PC-9 (cell line): ENCODE data around the gene ACER1.

Experiments used
- CTCF ChIP-seq: fragments of 200-600 bp; sonication (generic); conservative IDR thresholded peaks from 2 replicates; pipeline ENCODE4 v1.6.1; 2017; ENCODE audit warnings: mixed run types, antibody characterized with exemption, mild to moderate bottlenecking, moderate library complexity
- EZH2 ChIP-seq: fragments of 200-600 bp; sonication (generic); IDR thresholded peaks from 2 replicates; pipeline ENCODE4 v1.8.0; 2017; ENCODE audit warnings: antibody characterized with exemption, low read depth

- no peak for TF ChIP-seq CTCF
- no peak for TF ChIP-seq EZH2
These were observed 74.0 kb downstream of the ACER1 start for GRCh38 chr19:6259312-6259861.
